Neural progenitor cell (in vitro differentiated cells): ENCODE data around the gene WDR36.
A peak's percentile ranks its signal among the peaks of the same experiment; 100 is the strongest.

ENCODE experiments used
- EZH2 ChIP-seq: fragments of 200-600 bp; sonication (generic); IDR thresholded peaks from 2 replicates; pipeline ENCODE4 v1.6.1; 2017; ENCODE audit warnings: antibody characterized with exemption, mild to moderate bottlenecking, moderate library complexity
- EZH2phosphoT487 ChIP-seq: fragments of 200-600 bp; sonication (generic); IDR thresholded peaks from 2 replicates; pipeline ENCODE4 v1.6.1; 2017; ENCODE audit warnings: antibody characterized with exemption
- TF ChIP-seq, protein P1 (sequence below): fragments of 200-600 bp; sonication (generic); IDR thresholded peaks from 2 replicates; pipeline ENCODE4 v1.5.1; 2017; ENCODE audit warnings: antibody characterized with exemption, mild to moderate bottlenecking

- TF ChIP-seq, protein P1, sequence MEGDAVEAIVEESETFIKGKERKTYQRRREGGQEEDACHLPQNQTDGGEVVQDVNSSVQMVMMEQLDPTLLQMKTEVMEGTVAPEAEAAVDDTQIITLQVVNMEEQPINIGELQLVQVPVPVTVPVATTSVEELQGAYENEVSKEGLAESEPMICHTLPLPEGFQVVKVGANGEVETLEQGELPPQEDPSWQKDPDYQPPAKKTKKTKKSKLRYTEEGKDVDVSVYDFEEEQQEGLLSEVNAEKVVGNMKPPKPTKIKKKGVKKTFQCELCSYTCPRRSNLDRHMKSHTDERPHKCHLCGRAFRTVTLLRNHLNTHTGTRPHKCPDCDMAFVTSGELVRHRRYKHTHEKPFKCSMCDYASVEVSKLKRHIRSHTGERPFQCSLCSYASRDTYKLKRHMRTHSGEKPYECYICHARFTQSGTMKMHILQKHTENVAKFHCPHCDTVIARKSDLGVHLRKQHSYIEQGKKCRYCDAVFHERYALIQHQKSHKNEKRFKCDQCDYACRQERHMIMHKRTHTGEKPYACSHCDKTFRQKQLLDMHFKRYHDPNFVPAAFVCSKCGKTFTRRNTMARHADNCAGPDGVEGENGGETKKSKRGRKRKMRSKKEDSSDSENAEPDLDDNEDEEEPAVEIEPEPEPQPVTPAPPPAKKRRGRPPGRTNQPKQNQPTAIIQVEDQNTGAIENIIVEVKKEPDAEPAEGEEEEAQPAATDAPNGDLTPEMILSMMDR = no peak
- TF ChIP-seq EZH2 = peak; percentile 59
- no peak for TF ChIP-seq EZH2phosphoT487
These were observed at the start of gene WDR36 for GRCh38 chr5:111092062-111092853.
